HEK293T (cell line): Measurements from ENCODE around the gene SHISAL2B.

ENCODE experiments used
- CTCF ChIA-PET: fragments of 350-600 bp; formaldehyde crosslinking; extraction: SDS; loops from one replicate; lab custom pipeline; 2021; ENCODE audit warnings: antibody characterized with exemption, inconsistent platforms; lab: Yijun Ruan, JAX
- POLR2A ChIA-PET: fragments of 350-600 bp; formaldehyde crosslinking; extraction: SDS; loops from one replicate; lab custom pipeline; 2020; ENCODE audit warnings: antibody characterized with exemption, inconsistent platforms; lab: Yijun Ruan, JAX
- DNase-seq: peaks from one replicate; pipeline ENCODE4 v3.0.0; 2012; ENCODE audit warnings: mixed read lengths; ENCODE audit errors: extremely low spot score
- ARNT ChIP-seq: fragments of 450-650 bp; IDR thresholded peaks from 2 replicates; pipeline ENCODE4 v1.6.1; 2017; ENCODE audit warnings: mild to moderate bottlenecking
- BHLHE40 ChIP-seq: fragments of 450-650 bp; IDR thresholded peaks from 2 replicates; pipeline ENCODE4 v1.6.1; 2016; ENCODE audit warnings: mild to moderate bottlenecking, moderate library complexity, borderline replicate concordance
- CTBP1 ChIP-seq: fragments of 450-650 bp; IDR thresholded peaks from 2 replicates; pipeline ENCODE4 v1.6.1; 2016; ENCODE audit warnings: borderline replicate concordance
- ELF4 ChIP-seq: fragments of 450-650 bp; IDR thresholded peaks from 2 replicates; pipeline ENCODE4 v1.6.1; 2017; ENCODE audit warnings: antibody characterized with exemption
- FOXA1 ChIP-seq: fragments of 450-650 bp; IDR thresholded peaks from 2 replicates; pipeline ENCODE4 v1.6.1; 2016; ENCODE audit warnings: mild to moderate bottlenecking
- FOXK2 ChIP-seq: fragments of 450-650 bp; IDR thresholded peaks from 2 replicates; pipeline ENCODE4 v1.6.1; 2016; ENCODE audit warnings: mild to moderate bottlenecking
- FOXM1 ChIP-seq: fragments of 450-650 bp; IDR thresholded peaks from 2 replicates; pipeline ENCODE4 v1.6.1; 2017; ENCODE audit warnings: mild to moderate bottlenecking, borderline replicate concordance
- HDGF ChIP-seq: fragments of 450-650 bp; IDR thresholded peaks from 2 replicates; pipeline ENCODE4 v1.6.1; 2017; ENCODE audit warnings: antibody characterized with exemption, borderline replicate concordance
- L3MBTL2 ChIP-seq: fragments of 450-650 bp; conservative IDR thresholded peaks from 2 replicates; pipeline ENCODE4 v1.6.1; 2016; ENCODE audit warnings: mild to moderate bottlenecking
- LEF1 ChIP-seq: fragments of 450-650 bp; IDR thresholded peaks from 2 replicates; pipeline ENCODE4 v1.6.1; 2017; ENCODE audit warnings: mild to moderate bottlenecking, borderline replicate concordance
- NFRKB ChIP-seq: fragments of 450-650 bp; IDR thresholded peaks from 2 replicates; pipeline ENCODE4 v1.6.1; 2016; ENCODE audit warnings: mild to moderate bottlenecking, moderate library complexity
- SP1 ChIP-seq: fragments of 450-650 bp; IDR thresholded peaks from 2 replicates; pipeline ENCODE4 v1.6.1; 2017
- SUZ12 ChIP-seq: fragments of 450-650 bp; IDR thresholded peaks from 2 replicates; pipeline ENCODE4 v1.6.1; 2016; ENCODE audit warnings: mild to moderate bottlenecking
- TARDBP ChIP-seq: fragments of 450-650 bp; IDR thresholded peaks from 2 replicates; pipeline ENCODE4 v1.6.1; 2016
- ZNF384 ChIP-seq: fragments of 450-650 bp; IDR thresholded peaks from 2 replicates; pipeline ENCODE4 v1.6.1; 2016
- TF ChIP-seq, protein P1 (sequence below): fragments of 450-650 bp; IDR thresholded peaks from 2 replicates; pipeline ENCODE4 v1.6.1; 2016

Gene SHISAL2B

DNA sequence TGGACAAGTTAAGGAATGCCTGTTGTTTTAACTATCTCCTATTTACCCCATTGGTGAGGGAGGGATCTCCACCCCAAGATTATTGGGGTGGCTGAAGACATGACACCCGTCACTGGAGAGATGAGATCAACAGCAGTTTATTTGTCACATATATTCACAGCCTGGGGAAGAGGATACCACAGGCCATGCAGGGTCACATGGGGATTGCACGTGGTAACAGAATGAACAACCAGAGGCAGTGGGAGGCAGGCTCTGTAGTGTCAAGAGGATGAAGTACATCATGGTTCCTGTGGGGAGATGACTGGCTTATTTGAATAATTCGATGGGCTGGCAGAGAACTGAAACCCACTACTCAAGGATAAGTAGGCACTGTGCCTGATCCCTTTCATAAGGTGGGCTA is 18.6 kb upstream of the SHISAL2B start:
- ChIA-PET CTCF (no interaction called here), POLR2A (no interaction called here)
- DNase-seq: no peak
- TF ChIP-seq LEF1 (no peak), SUZ12 (no peak), SP1 (no peak), FOXA1 (no peak), FOXK2 (no peak), FOXM1 (no peak), ZNF384 (no peak), ARNT (no peak), L3MBTL2 (no peak)
- TF ChIP-seq, protein P1, sequence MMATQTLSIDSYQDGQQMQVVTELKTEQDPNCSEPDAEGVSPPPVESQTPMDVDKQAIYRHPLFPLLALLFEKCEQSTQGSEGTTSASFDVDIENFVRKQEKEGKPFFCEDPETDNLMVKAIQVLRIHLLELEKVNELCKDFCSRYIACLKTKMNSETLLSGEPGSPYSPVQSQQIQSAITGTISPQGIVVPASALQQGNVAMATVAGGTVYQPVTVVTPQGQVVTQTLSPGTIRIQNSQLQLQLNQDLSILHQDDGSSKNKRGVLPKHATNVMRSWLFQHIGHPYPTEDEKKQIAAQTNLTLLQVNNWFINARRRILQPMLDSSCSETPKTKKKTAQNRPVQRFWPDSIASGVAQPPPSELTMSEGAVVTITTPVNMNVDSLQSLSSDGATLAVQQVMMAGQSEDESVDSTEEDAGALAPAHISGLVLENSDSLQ: no peak

DNA sequence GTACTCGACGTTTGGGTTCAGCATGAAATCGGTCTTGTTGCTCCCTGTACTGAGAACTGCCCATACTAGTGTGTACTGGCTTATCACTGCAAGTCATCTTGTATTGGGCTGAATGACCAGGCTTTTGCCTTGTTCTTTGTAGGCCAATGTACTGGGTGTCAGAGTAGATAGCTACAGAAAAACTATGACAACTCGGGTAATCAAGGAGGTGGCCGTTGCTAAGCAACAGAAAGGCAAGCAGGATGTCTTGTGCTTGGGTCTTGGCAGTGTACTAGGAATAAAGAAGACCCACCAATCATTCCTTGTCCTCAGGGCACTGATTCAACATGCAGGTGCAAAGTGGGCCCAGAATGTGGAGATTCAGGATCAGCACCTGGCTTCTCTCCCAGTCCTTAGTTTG is 11.9 kb upstream of the SHISAL2B start:
- TF ChIP-seq ELF4 (no peak), ZNF384 (no peak), NFRKB (no peak), L3MBTL2 (no peak), FOXM1 (no peak), SUZ12 (no peak), CTBP1 (no peak), FOXA1 (no peak), LEF1 (no peak), HDGF (no peak), TARDBP (no peak), BHLHE40 (no peak), FOXK2 (no peak), ARNT (no peak)

DNA sequence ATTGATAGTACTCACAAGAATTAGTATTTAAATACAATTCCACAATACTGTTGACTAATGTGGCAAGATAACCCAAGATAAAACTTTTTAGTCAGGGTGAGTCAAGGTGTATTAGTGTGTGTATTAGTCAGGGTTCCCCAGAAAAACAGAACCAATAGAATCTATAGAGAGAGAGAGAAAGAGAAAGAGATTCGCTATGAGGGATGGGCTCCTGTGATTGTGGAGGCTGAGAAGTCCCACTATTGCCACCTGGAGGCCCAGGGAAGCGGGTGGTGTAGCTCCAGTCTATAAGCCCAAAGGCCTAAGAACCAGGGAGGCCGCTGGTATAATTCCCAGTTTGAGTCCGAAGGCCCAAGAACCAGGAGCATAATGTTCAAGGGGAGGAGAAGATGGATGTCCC is 10.0 kb upstream of the SHISAL2B start:
- POLR2A ChIA-PET: interaction anchor here (1.4 kb wide), 1 partner anchor 11 kb away, joined by 4 read pairs; no protein-coding TSS in a partner anchor
- CTCF ChIA-PET: no interaction called here
- TF ChIP-seq FOXA1 (no peak), ZNF384 (no peak), NFRKB (no peak), BHLHE40 (no peak), L3MBTL2 (no peak), ELF4 (no peak), SUZ12 (no peak), FOXM1 (no peak), TARDBP (no peak), ARNT (no peak), FOXK2 (no peak), HDGF (no peak), CTBP1 (no peak), LEF1 (no peak), SP1 (no peak)
- TF ChIP-seq, protein P1: no peak
- no peak for DNase-seq

More for the DNA sequence above, 11.9 kb upstream of the SHISAL2B start:
- CTCF ChIA-PET: no interaction called here
- POLR2A ChIA-PET: no interaction called here
- DNase-seq: no peak

DNA sequence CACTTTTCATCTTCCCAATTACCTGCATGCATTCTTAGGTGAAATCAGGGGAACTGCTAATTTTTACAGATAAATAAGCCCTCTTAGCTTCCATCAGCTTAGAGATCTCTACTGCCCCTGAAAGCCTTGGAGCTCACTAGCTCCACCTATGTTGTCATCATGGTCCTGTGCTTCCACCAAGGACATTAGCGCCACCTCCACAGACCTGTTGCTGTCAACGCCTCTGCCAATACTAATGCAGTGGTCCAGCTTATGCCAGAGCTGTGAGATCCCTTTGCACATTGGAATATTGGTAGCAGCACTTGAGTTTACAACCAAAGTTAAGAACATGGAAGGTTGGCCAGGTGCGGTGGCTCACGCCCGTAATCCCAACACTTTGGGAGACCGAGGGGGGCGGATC is 7.7 kb upstream of the SHISAL2B start:
- TF ChIP-seq LEF1 (no peak), NFRKB (no peak), SP1 (no peak), FOXM1 (no peak), CTBP1 (no peak), HDGF (no peak), SUZ12 (no peak), FOXK2 (no peak), ELF4 (no peak), BHLHE40 (no peak), TARDBP (no peak), FOXA1 (no peak), ZNF384 (no peak)
- TF ChIP-seq, protein P1: no peak
- CTCF ChIA-PET: no interaction called here
- DNase-seq: no peak
- POLR2A ChIA-PET: no interaction called here

DNA sequence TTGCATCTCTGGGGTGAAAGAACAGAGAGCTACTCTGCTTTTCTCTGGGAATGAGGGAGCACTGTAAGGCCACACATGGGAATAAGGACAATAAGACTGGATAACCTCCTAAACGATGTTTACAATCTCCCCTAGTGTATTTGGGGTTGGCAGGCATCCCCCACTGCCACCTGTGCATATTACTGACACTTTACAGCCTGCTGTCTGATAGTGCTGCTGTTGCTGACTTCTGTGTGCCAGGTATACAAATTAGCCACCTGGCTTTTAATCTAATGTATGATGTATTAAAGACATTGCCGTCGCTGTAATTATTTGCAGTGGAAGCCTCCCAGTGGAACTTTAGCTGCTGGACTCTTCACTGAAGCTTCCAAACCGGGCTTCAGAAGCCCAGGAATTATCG is 4.4 kb upstream of the SHISAL2B start:
- DNase-seq: no peak
- ChIA-PET POLR2A (no interaction called here), CTCF (no interaction called here)
- no peak for TF ChIP-seq TARDBP
- no peak for TF ChIP-seq ELF4
- no peak for TF ChIP-seq SUZ12
- no peak for TF ChIP-seq SP1
- no peak for TF ChIP-seq ZNF384

DNA sequence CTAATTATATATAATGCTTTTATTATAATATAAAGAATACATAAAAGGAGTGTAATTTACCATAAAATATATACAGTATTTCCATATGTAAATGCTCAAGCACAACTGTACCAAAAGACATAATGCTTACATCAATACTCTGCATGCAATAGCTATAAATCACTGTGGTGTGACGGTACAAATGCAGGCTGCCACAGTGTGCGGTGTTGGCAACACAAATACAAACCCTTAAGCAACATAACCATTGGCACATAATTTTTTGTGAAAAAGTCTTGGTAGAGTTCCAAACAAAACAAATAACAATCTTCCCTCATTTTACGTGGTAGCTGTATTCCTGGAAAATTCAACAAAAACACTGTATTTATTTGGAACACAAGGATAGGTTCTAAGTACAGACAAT is 1.9 kb upstream of the SHISAL2B start:
- TF ChIP-seq ZNF384 (no peak), ELF4 (no peak), FOXM1 (no peak), LEF1 (no peak), FOXK2 (no peak), BHLHE40 (no peak), SUZ12 (no peak)
- TF ChIP-seq, protein P1: peak; percentile 32; the same call in 1 of the 2 replicates
- ChIA-PET CTCF (no interaction called here), POLR2A (no interaction called here)
- no peak for DNase-seq
